ENCODE measurements around the gene LHX5.
A peak's percentile ranks its signal among the peaks of the same experiment; 100 is the strongest.

Gene LHX5

DNA sequence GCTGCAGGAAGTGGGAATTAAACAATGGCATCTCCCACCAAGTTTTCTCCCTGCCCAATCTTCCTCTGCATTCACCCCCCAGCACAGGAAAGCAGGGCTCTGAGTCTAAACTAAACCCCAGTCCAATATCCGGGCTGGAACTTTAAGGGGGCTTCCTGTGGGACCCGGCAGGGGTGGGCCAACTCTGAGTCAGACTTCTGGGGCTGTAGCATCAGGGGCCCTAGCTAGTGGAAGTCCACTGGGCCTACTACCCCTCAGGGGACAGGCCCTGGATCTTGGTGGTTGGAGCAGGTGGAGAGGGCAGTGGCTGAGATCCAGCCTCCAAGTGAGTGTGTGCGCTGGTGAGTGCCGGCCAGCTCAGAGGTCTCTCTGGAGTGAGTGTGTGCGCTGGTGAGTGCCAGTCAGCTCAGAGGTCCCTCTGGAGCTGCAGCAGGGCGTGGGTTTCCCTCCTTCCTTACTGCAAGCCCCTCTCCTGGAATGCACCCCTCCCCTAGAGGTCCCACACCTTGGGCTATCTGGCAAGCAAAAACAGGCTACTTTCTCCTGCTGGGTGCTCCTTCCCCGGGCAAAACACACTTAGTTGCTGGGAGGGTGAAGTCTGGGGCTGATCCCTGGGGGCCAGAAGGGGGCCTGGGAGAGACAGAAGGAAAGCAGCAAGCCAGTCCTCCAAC lies 5.6 kb upstream of the LHX5 start:
- no peak for DNase-seq

DNA sequence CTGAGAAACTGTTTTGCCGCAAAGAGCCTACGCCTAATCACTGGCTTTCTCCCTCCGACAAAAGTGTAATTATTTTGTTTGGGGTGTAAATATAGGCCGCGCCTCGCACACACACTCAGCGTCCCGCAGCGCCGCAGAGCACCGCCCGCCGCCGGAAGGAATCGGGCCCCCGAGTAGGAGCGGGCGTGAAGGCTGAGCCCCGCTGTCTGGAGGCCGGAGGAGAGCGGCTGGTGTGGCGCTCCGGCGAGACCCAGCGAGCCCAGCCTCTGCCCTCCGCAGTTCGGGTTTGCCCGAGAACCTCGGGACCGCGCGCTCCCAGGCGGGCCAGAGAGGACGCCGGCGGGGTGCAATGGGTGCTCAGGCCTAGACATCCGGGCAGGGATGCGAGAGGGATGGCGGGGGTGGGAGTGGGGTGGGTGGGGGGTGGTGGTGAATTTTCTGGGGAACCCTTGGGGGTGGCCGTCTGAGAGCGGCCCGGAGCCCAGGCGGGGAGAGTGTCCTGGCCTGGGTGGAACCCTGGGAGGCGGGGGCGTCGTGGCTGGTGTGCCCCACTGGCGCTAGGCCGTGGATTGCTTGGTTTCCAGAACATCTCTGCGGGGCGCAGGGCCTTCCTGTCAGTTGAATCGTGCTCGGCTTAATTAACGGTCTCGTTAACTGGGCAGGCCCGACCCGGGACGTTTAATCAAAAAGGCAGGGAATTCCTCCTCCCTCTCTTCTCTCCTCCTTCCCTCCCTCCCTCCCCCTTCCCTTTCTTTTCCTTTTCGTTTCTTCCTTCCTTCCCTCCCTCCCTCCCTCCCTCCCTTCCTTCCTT lies 4.7 kb upstream of the LHX5 start:
- peak; percentile 37 for DNase-seq

DNA sequence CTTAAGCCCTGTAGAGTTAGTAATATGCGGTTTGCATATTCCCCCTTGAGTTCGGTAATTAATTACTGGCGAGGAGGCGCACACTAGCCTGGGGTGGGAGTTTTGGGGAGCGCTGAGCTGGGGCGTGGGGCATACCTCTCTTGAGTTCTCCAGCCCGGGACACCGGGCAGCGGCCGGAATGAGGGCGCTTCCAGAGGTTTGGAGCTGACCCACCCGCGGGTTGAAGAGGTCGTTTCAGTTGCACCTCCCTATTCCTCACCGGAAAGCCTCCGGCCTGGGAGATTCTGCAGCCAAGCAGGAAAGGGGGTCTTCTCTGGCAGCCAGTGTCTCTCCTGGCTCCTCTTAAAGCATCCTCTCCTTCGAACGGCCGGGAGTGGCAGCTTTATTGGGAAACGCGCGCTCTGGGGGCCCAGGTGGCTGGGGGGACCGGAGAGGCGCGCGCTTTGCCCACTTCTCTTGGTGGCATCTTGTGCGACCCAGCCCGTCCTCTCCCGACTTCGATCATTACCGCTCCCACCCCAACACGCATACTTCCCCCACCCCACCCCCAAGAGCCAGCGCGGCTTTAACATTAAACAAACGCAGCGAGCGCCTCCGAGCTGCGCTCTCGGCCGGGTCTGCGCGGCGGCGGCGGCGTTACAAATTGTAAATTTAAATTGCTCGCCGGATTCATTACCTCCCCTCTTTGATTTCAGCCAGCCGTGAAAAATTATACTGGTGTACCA lies 3.9 kb upstream of the LHX5 start:
- DNase-seq: no peak

DNA sequence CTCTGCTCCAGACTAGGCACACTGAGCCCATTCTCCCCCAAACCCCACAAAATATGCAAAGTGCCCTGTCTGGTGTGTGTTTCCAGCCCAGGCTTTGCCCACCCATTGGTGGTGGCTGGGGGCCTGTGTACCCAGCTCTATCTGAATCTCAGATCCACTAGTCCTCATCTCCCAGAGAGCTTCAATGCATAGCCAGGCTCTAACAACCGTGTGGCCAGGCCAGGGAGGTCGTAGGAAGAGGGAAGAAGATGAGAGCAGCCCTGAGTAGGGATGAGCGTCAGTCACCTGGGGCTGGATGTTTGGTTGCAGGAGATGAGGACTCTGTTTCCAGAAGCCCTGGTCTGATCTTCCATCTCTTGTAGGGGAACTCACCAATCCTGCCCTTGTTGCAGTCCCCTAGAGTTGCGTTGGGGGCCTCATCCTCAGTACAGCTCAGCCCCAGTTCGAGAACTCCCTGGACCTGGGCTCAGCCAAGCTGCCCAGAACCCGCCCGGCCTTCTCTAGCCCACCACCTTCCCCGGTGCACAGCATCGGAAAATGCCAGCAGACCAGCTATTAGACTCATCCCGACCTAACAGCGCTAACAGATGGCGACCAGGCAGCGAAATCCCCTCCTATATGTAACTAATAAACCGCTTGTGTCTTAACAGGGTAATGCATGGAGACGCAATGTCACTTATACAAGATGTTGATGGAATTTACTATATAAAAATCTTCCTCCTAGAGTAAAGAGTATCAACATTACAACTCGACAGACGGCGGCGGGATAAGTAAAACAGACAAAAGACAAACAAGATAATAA lies 3.2 kb upstream of the LHX5 start:
- no peak for DNase-seq

DNA sequence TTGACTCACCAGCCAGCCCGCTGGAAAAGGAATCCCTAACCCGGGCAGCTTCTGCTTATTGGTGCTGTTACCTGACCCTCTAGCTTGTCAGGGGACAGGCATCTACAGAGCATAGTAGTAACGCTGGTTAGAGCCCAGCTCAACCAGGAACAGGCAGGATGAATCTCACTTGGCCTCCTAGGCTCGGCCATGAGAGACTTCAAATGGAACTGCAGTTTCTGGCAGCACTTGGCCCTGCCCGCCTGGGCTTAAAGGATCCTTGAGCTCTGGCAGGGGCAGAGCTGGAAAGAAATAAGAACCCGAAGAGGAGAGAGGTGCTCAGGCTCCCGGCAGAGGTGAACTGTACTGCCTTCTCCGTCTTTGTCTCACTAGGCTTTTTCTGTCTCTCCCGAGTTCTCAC lies 2.3 kb upstream of the LHX5 start:
- peak; percentile 55 for DNase-seq

GRCh38 chr12:113473400-113473799 lies 1.7 kb upstream of the LHX5 start:
- no peak for DNase-seq

DNA sequence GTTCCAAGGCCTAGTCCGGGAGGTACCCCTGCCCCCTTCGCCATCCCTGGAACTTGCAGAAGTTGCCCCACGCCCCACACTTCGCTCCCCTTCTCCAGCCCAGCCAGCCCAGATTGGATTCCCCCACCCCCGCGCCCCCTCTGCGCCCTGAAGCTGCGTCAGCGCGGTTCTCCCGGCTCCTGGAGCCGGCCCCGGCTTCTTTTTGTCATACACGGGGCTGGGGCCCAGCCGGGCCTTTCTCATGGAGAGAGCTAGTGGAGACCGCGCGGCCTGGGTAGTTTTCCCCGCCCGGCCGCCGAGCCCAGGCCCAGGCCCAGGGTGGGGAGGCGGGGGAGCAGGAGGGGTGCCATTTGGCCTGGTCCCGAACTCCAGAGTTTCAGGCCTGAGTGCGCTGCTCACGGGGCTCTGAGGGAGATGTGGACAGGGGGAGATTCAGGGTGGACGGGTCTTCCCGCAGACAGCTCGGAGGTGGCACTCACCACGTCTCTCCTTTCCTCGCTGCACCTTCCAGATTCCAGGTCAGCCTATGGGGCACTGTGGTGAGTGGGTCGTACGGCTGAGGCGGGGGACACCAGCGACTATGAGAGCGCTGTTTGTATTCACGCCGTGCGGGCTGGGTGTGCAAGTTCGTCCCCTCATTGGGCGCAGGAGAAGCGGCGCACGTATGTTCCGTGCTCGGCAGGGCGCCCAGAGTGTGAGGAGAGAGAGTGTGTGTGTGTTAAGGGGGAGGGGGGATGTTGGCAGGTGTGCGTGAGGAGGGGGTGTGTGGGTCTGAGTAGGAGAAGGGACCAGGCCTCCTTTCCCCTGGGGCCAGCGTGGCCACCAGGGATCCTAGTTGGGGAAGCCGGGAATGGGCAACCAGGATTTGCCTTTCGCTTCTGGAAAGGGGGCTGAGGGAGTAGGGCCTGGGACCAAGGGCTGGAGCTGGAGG lies 785 bp upstream of the LHX5 start:
- DNase-seq: peak; percentile 34

- peak; percentile 51 for DNase-seq
These were observed 626 bp downstream of the LHX5 start for GRCh38 chr12:113470871-113471618.

DNA sequence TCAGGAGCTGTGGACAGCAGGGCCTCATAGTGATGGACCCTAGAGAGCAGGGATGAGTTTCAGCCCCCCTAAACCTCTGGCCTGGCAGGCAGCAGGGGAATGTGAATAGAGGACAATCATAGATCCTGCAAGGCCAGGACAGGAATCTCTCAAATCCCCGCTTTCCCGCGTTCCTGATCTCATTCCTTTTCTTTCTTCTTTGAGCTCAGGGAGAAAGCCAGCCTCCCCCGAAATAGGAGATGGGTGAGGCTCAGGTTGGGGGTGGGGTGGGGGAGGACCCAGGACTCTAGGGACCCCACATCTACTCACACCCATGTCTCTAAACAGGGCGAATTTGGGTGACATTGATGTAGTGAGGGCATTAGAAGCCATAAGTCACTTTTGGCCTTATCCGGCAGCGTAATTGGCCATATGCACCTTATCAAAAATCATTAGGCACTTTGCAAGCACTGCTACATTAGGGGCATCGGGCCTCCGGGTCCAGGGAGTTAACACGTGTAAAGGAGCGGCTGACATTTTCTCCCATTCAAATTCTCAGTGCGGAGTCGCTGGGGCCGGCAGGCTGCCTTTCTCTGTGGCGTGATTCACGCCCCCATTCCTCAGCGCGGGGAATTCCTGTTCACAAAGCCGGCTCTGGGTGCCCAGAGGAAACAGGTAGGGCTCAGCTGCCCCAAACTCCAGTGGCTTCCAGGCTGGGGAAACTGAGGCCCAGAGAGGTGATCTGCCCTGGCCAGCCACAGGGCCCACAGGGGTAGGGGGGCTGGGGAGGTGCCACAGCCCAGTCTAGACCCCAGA lies 1.5 kb downstream of the LHX5 start:
- DNase-seq: peak; percentile 41

GRCh38 chr12:113469224-113469948 lies 2.3 kb downstream of the LHX5 start:
- DNase-seq: no peak

DNA sequence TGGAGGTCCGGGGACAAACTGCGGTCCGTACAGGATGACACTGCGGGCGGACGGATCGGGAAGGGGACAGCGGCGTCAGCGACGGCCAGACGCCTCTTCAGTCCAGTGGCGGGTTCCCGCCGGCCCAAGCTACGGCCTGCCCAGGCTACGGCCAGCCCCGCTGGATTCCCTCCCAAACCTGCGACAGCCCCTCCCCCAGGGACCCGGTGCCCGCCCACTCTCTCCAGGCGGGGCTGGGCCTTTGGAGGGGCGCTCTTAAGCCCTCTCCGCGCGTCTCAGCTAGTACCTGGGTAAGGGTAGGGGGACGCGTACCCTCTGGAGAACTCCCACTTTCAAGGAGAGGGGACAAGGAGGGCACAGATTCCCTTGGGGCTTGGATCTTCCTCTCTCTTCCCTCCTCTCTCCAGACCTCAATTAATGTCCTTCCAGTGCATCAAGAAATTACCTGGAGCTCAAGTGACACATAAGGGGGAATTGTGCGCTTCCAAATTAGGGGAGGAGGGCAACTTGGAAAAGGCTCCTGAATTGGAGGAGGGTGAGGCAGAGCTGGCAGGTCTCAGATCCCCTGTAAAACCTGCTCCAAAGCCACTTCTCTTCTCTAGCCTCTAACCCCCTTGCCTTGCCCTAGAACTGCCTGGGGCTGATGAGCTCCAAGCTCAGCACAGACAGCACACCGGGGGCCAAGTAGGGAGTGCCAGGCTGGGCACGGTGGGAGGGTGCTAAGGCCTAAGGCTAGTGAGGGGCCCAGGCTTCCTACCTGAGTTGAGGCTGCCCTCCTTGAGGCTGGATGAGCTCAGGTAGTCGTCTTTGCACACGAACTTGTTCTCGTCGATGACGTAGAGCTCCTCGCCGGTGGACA lies 3.1 kb downstream of the LHX5 start:
- DNase-seq: peak; percentile 90

- DNase-seq: peak; percentile 85
These were observed 3.9 kb downstream of the LHX5 start for GRCh38 chr12:113467502-113468364.

DNA sequence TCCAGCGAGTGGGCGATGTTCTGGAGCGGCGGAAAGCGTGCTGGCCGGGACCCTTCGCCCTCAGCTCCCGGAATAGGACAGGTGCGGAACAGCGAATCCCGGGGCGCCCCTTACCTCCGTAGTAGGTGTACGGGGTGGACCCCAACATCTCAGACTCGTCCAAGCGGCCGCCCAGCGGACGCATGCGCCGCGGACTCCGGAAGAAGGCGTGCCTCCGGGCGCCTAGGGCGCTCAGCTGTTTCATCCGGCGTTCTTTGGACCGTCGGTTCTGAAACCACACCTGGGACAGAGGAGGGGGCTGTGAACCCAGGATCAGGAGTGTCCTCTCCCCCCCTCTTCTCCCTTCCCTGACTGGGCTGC lies 4.5 kb downstream of the LHX5 start:
- DNase-seq: peak; percentile 83

- peak; percentile 75 for DNase-seq
These were observed 5.1 kb downstream of the LHX5 start for GRCh38 chr12:113466454-113467141.

GRCh38 chr12:113465808-113466453 lies 5.7 kb downstream of the LHX5 start:
- peak; percentile 59 for DNase-seq
